Measurements from ENCODE around the gene ACSS3.
A peak's percentile ranks its signal among the peaks of the same experiment; 100 is the strongest.

The ACSS3 gene

DNA sequence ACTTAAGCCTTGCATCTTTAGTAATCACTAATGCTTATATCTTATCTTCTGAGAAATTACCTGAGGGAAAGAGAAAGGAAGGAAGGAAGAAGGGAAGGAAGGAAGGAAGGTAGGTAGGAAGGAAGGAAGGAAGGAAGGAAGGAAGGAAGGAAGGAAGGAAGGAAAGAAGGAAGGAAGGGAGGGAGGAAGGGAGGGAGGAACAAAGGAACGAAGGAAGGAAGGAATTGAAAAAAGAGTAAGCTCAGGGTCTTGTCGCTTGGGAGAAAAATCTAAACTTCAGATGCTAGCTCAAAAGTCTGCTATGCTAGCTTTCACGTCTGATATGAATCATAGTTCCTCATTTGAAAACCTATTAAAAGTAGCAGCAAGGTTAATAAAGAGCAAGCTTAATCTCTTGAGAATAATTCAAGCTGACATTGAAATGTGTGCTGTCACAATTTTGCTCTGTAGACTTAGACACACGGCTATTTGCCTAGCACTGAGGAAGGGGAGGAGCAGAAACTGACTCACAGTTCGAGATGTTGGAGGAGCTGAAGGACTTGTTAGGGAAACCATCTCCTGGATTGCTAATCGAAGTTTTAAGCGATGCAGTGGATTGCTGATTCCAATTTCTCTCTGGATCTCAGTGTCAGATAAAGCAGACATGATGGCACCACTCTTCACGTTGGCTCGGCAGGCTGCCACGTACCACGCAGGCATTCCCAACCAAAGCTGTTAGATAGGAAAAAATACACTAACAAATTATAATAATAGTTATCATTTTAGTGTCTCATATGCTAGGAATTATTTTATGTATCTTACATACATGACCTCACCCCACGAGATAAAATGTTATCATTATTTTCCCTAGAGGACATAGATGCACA is 216.7 kb downstream of the ACSS3 start:
- TF ChIP-seq, protein P1, sequence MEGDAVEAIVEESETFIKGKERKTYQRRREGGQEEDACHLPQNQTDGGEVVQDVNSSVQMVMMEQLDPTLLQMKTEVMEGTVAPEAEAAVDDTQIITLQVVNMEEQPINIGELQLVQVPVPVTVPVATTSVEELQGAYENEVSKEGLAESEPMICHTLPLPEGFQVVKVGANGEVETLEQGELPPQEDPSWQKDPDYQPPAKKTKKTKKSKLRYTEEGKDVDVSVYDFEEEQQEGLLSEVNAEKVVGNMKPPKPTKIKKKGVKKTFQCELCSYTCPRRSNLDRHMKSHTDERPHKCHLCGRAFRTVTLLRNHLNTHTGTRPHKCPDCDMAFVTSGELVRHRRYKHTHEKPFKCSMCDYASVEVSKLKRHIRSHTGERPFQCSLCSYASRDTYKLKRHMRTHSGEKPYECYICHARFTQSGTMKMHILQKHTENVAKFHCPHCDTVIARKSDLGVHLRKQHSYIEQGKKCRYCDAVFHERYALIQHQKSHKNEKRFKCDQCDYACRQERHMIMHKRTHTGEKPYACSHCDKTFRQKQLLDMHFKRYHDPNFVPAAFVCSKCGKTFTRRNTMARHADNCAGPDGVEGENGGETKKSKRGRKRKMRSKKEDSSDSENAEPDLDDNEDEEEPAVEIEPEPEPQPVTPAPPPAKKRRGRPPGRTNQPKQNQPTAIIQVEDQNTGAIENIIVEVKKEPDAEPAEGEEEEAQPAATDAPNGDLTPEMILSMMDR (conservative IDR thresholded peaks at IDR 0.05; ENCODE audit: control insufficient read depth, insufficient read depth, low read depth, low read length) = no peak
- peak; percentile 11 for DNase-seq (ENCODE audit: low read depth)
- no peak overlapping the region for H3K4me3 ChIP-seq (ENCODE audit: control insufficient read depth, low read depth, low read length)

DNA sequence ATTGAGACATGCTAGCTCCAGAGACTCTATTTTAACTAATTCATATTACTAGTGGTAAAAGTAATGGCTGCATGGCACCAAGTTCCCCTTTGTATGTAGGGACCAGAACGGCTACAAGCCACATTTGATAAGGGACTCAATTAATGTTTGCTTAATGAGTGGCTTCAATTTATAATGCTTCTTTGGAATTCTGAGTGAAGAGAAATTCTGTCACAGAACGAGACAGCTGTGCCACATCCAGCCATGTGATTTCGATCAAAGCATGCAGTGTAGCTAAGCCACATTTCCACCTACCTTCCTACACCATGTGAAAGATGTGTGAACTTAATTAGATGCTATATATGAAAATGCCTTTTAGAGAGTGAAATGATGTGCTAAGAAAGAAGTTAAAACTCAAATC is 217.4 kb downstream of the ACSS3 start:
- DNase-seq (ENCODE audit: low read depth) = no peak
- TF ChIP-seq, protein P1 (conservative IDR thresholded peaks at IDR 0.05; ENCODE audit: control insufficient read depth, insufficient read depth, low read depth, low read length) = no peak
- no peak overlapping the region for H3K4me3 ChIP-seq (ENCODE audit: control insufficient read depth, low read depth, low read length)

DNA sequence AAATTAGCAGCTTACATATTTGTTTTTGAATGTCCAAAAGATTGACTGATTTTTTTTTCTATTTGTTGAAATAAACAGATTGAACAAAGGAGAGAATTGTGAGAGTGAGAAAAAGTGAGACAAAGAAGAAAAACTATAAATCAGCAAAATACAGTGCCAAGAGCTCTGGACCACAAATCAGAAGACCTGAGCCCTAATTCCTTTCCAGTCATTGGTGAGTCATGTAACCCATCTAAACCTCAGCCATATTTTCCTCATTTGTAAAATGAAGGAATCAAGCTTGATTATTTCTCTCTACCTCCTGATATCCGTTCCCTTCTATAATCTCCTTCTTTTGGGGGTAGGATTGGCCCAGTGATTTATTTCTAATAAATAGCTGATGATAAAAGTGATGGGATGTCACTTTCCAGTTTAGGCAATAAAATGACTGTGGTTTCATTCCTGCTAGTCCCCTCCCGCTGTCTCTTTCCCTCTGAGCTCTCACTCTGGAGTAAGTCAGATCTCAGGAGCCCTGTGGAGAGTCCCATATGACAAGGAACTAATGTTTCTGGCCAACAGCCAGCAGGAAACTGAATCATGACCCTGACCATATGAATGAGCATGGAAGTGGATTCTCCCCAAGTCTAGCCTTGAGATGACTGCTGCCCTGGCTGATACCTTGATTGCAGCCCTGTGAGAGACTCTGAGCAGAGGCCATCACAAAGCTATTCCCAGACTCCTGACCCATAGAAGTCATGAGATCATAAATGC is 218.9 kb downstream of the ACSS3 start:
- no peak overlapping the region for H3K4me3 ChIP-seq (ENCODE audit: control insufficient read depth, low read depth, low read length)
- TF ChIP-seq, protein P1 (conservative IDR thresholded peaks at IDR 0.05; ENCODE audit: control insufficient read depth, insufficient read depth, low read depth, low read length) = no peak
- DNase-seq (ENCODE audit: low read depth) = peak; percentile 88

DNA sequence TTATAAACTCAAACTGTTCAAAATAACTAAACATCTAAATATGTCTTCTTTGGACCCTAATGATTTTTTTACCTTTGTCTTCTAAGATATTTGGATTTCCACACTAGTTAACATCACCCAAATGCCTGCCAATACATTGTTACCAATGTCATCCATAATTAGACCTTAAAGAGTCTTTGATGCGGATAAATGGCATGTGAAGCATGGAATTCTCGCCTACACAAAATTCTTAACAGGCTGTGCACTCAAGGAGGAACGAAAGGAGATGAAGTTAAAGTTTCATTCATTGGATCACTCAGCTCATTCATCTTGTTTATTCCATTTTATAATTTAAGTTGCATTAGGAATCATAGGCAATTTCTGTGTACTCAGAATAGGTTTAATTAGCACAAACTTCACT is 219.7 kb downstream of the ACSS3 start:
- no peak for DNase-seq (ENCODE audit: low read depth)
- TF ChIP-seq, protein P1 (conservative IDR thresholded peaks at IDR 0.05; ENCODE audit: control insufficient read depth, insufficient read depth, low read depth, low read length) = no peak

DNA sequence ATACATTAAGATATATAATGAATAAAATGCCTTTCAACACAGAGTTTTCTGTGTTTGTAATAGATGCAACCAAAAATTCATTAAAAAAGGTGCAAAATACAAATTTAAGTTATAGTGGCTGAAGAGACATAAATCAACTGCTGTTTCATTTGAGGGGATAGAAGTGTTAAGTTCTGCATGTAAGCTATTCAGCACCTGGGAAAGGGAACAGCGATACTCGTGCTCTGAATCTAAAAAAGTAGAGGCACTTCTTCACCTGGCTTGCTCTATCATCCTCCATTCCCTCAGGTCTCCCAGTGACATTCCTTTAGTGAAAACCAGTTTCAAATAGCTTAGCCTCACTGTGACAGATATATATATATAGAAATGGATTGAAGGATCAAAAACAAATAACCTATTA is 222.6 kb downstream of the ACSS3 start:
- no peak for DNase-seq (ENCODE audit: low read depth)
- TF ChIP-seq, protein P1 (conservative IDR thresholded peaks at IDR 0.05; ENCODE audit: control insufficient read depth, insufficient read depth, low read depth, low read length) = no peak

More for the DNA sequence above, 219.7 kb downstream of the ACSS3 start:
- no peak overlapping the region for H3K4me3 ChIP-seq (ENCODE audit: control insufficient read depth, low read depth, low read length)

DNA sequence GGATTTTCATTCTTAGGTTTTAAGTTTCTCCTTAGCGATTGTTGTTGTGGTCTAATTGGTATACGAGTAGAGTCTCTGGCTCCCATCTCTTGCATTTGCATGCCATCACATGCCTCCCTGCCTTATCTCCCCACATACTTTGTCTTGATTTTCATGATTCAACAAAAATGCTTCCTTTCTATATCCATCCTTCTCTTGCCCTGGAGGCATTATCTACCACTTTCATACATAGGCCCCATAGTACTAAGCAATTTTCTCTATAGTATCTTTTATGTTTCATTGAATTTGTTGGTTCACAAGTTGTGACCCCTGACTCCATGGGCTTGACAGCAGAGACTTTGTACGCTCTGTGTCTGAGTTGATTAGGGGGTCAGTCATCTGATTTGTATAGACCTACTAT is 226.1 kb downstream of the ACSS3 start:
- TF ChIP-seq, protein P1 (conservative IDR thresholded peaks at IDR 0.05; ENCODE audit: control insufficient read depth, insufficient read depth, low read depth, low read length) = no peak
- H3K4me3 ChIP-seq (ENCODE audit: control insufficient read depth, low read depth, low read length) = no peak overlapping the region
- DNase-seq (ENCODE audit: low read depth) = no peak

More for the DNA sequence above, 222.6 kb downstream of the ACSS3 start:
- no peak overlapping the region for H3K4me3 ChIP-seq (ENCODE audit: control insufficient read depth, low read depth, low read length)

Measured in fibroblast of mammary gland (primary cell).